H4 (cell line): ENCODE data around the gene PDK3. TPM values are rescaled to one million over a fixed set of nuclear protein-coding genes. Genes with fewer than 3 reads are reported as not detected.
A peak's percentile ranks its signal among the peaks of the same experiment; 100 is the strongest.

ENCODE experiments used
- DNase-seq: peaks from one replicate; pipeline ENCODE4 v3.0.0-alpha.2; 2015; ENCODE audit warnings: low spot score
- total RNA-seq: library from RNA; depleted of rRNA; stranded (reverse); fragments of >200 nt; shearing (Covaris generic); gene quantifications from 2 replicates; pipeline ENCODE4 v1.2.3, GENCODE V29; 2014; rRNA removed

Gene PDK3
- total RNA-seq, 1 experiment from 2014 or later = 27.9 TPM

GRCh38 chrX:24553011-24553410 is 87.9 kb downstream of the PDK3 start:
- no peak for DNase-seq

GRCh38 chrX:24561121-24561520 is 96.0 kb downstream of the PDK3 start:
- peak; percentile 12 for DNase-seq

GRCh38 chrX:24563291-24564010 is 98.4 kb downstream of the PDK3 start:
- no peak for DNase-seq

GRCh38 chrX:24566240-24566639 is 101.2 kb downstream of the PDK3 start:
- DNase-seq = no peak

- DNase-seq = no peak
Measured at GRCh38 chrX:24567169-24567568, 102.1 kb downstream of the PDK3 start.

- peak; percentile 2 for DNase-seq
Measured at GRCh38 chrX:24574743-24575142, 109.7 kb downstream of the PDK3 start.

GRCh38 chrX:24575496-24575895 is 110.4 kb downstream of the PDK3 start:
- DNase-seq = no peak

- DNase-seq = no peak
Measured at GRCh38 chrX:24577091-24577490, 112.0 kb downstream of the PDK3 start.

Other genes starting within 250 kb of the PDK3 start
- gene SUPT20HL2, start 151.2 kb upstream of the PDK3 start, total RNA-seq = not detected in 2 replicates
- gene SUPT20HL1, start 104.6 kb upstream of the PDK3 start, total RNA-seq = not detected in 2 replicates
- gene PCYT1B, start 182.1 kb downstream of the PDK3 start, total RNA-seq = 0.10 and 0.46 TPM in 2 replicates
- 19.7 and 19.8 TPM in 2 replicates for gene POLA1, start 228.6 kb downstream of the PDK3 start, total RNA-seq